ENCODE measurements around the gene FPGS. TPM values are rescaled to one million over a fixed set of nuclear protein-coding genes. Genes with fewer than 3 reads are reported as not detected.

The FPGS gene
- total RNA-seq, 2 donors from 2014 or later: 117 TPM

- peak overlapping the region in 1 of 2 donors; percentile 0 for H3K27ac ChIP-seq
- DNase-seq (ENCODE audit: low spot score): no peak
- H3K4me3 ChIP-seq: no peak overlapping the region
- WGBS: 54% methylated on average over 13 of the region's 13 CpGs
- intact Hi-C loops (cut with DNase I): no loop called here
- no peaks in the 10 kb centered on the region for H3K36me3 ChIP-seq
- H3K27me3 ChIP-seq (replicated peaks; ENCODE audit: insufficient read depth): no peaks in the 10 kb centered on the region
- no peaks in the 10 kb centered on the region for H3K9me3 ChIP-seq
- H3K4me1 ChIP-seq (replicated peaks): peaks cover 5% of the 10 kb centered on the region
- TF ChIP-seq POLR2A (IDR thresholded peaks at IDR 0.05): no peak
- TF ChIP-seq, protein P1, sequence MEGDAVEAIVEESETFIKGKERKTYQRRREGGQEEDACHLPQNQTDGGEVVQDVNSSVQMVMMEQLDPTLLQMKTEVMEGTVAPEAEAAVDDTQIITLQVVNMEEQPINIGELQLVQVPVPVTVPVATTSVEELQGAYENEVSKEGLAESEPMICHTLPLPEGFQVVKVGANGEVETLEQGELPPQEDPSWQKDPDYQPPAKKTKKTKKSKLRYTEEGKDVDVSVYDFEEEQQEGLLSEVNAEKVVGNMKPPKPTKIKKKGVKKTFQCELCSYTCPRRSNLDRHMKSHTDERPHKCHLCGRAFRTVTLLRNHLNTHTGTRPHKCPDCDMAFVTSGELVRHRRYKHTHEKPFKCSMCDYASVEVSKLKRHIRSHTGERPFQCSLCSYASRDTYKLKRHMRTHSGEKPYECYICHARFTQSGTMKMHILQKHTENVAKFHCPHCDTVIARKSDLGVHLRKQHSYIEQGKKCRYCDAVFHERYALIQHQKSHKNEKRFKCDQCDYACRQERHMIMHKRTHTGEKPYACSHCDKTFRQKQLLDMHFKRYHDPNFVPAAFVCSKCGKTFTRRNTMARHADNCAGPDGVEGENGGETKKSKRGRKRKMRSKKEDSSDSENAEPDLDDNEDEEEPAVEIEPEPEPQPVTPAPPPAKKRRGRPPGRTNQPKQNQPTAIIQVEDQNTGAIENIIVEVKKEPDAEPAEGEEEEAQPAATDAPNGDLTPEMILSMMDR (IDR thresholded peaks at IDR 0.05): no peak
- no peak for TF ChIP-seq POLR2AphosphoS5 (IDR thresholded peaks at IDR 0.05)
Observed at GRCh38 chr9:127767909-127768331, 34.8 kb upstream of the FPGS start.

- TF ChIP-seq POLR2AphosphoS5 (IDR thresholded peaks at IDR 0.05) (no peak), POLR2A (IDR thresholded peaks at IDR 0.05) (no peak)
- TF ChIP-seq, protein P1 (IDR thresholded peaks at IDR 0.05): no peak
- WGBS: 79% methylated on average over 8 of the region's 8 CpGs
- Histone ChIP-seq H3K4me1 (replicated peaks) (peaks cover 5% of the 10 kb centered on the region), H3K27ac (peak overlapping the region in 1 of 2 donors; percentile 0), H3K9me3 (no peaks in the 10 kb centered on the region), H3K4me3 (no peak overlapping the region), H3K27me3 (replicated peaks; ENCODE audit: insufficient read depth) (no peaks in the 10 kb centered on the region), H3K36me3 (no peaks in the 10 kb centered on the region)
- no peak for DNase-seq (ENCODE audit: low spot score)
- intact Hi-C loops (cut with DNase I): no loop called here
Observed at GRCh38 chr9:127768698-127769097, 34.0 kb upstream of the FPGS start.

- 95% methylated on average over 5 of the region's 5 CpGs for WGBS
- H3K4me3 ChIP-seq: no peak overlapping the region
- no peaks in the 10 kb centered on the region for H3K36me3 ChIP-seq
- TF ChIP-seq POLR2A (IDR thresholded peaks at IDR 0.05) (no peak), POLR2AphosphoS5 (IDR thresholded peaks at IDR 0.05) (no peak)
- TF ChIP-seq, protein P1 (IDR thresholded peaks at IDR 0.05): no peak
- intact Hi-C loops (cut with DNase I): no loop called here
- H3K27me3 ChIP-seq (replicated peaks; ENCODE audit: insufficient read depth): no peaks in the 10 kb centered on the region
- no peak for DNase-seq (ENCODE audit: low spot score)
- H3K9me3 ChIP-seq: no peaks in the 10 kb centered on the region
- H3K27ac ChIP-seq: no peak overlapping the region
- peaks cover 5% of the 10 kb centered on the region for H3K4me1 ChIP-seq (replicated peaks)
Observed at GRCh38 chr9:127769101-127769500, 33.6 kb upstream of the FPGS start.

GRCh38 chr9:127769929-127770582, 32.6 kb upstream of the FPGS start:
- intact Hi-C loops (cut with DNase I): no loop called here
- Histone ChIP-seq H3K27ac (peak overlapping the region in 1 of 2 donors; percentile 45), H3K4me3 (peak overlapping the region in 1 of 2 donors; percentile 44), H3K4me1 (replicated peaks) (peaks cover 5% of the 10 kb centered on the region), H3K9me3 (no peaks in the 10 kb centered on the region), H3K36me3 (no peaks in the 10 kb centered on the region), H3K27me3 (replicated peaks; ENCODE audit: insufficient read depth) (no peaks in the 10 kb centered on the region)
- no peak for DNase-seq (ENCODE audit: low spot score)
- 89% methylated on average over 4 of the region's 4 CpGs for WGBS
- TF ChIP-seq POLR2AphosphoS5 (IDR thresholded peaks at IDR 0.05) (no peak), POLR2A (IDR thresholded peaks at IDR 0.05) (no peak)
- TF ChIP-seq, protein P1 (IDR thresholded peaks at IDR 0.05): no peak

- Histone ChIP-seq H3K27ac (peak overlapping the region in 1 of 2 donors; percentile 45), H3K4me1 (replicated peaks) (peaks cover 5% of the 10 kb centered on the region), H3K4me3 (peak overlapping the region; percentile 32 to 44), H3K9me3 (no peaks in the 10 kb centered on the region), H3K27me3 (replicated peaks; ENCODE audit: insufficient read depth) (no peaks in the 10 kb centered on the region), H3K36me3 (no peaks in the 10 kb centered on the region)
- intact Hi-C loops (cut with DNase I): no loop called here
- WGBS: 58% methylated on average over 3 of the region's 3 CpGs
- no peak for DNase-seq (ENCODE audit: low spot score)
- TF ChIP-seq, protein P1 (IDR thresholded peaks at IDR 0.05): no peak
- TF ChIP-seq POLR2AphosphoS5 (IDR thresholded peaks at IDR 0.05) (no peak), POLR2A (IDR thresholded peaks at IDR 0.05) (no peak)
Observed at GRCh38 chr9:127770583-127770904, 32.1 kb upstream of the FPGS start.

Data from prostate gland (tissue), 2 donors.